HG02610 (cell line): ENCODE measurements around the gene CAB39.

Experiments used
- ATAC-seq: cut with Tn5 transposase; IDR thresholded peaks from one replicate; pipeline ENCODE4 v1.9.1; 2021; ENCODE audit warnings: mild to moderate bottlenecking, moderate library complexity; ENCODE audit not compliant: unreplicated experiment

CAB39 gene

GRCh38 chr2:230748087-230748486 lies 35.4 kb downstream of the CAB39 start:
- ATAC-seq: no peak

GRCh38 chr2:230749111-230749510 lies 36.5 kb downstream of the CAB39 start:
- no peak for ATAC-seq

- peak; percentile 81 for ATAC-seq
Measured at GRCh38 chr2:230751062-230751461, 38.4 kb downstream of the CAB39 start.

GRCh38 chr2:230754200-230754599 lies 41.6 kb downstream of the CAB39 start:
- no peak for ATAC-seq

GRCh38 chr2:230757476-230757875 lies 44.8 kb downstream of the CAB39 start:
- no peak for ATAC-seq

- ATAC-seq: no peak
Measured at GRCh38 chr2:230758566-230759480, 46.2 kb downstream of the CAB39 start.

GRCh38 chr2:230759481-230760167 lies 47.0 kb downstream of the CAB39 start:
- ATAC-seq: no peak

GRCh38 chr2:230761704-230762103 lies 49.1 kb downstream of the CAB39 start:
- no peak for ATAC-seq

- peak; percentile 74 for ATAC-seq
Measured at GRCh38 chr2:230762317-230762896, 49.8 kb downstream of the CAB39 start.

- ATAC-seq: no peak
Measured at GRCh38 chr2:230764346-230764745, 51.7 kb downstream of the CAB39 start.

GRCh38 chr2:230765611-230766300 lies 53.1 kb downstream of the CAB39 start:
- no peak for ATAC-seq

- ATAC-seq: no peak
Measured at GRCh38 chr2:230767862-230768388, 55.3 kb downstream of the CAB39 start.

- ATAC-seq: no peak
Measured at GRCh38 chr2:230770804-230771203, 58.2 kb downstream of the CAB39 start.

- ATAC-seq: no peak
Measured at GRCh38 chr2:230772156-230772555, 59.5 kb downstream of the CAB39 start.

GRCh38 chr2:230773039-230773773 lies 60.6 kb downstream of the CAB39 start:
- no peak for ATAC-seq

- peak; percentile 35 for ATAC-seq
Measured at GRCh38 chr2:230774348-230774951, 61.8 kb downstream of the CAB39 start.

- no peak for ATAC-seq
Measured at GRCh38 chr2:230775737-230776136, 63.1 kb downstream of the CAB39 start.

GRCh38 chr2:230777721-230778120 lies 65.1 kb downstream of the CAB39 start:
- ATAC-seq: no peak

GRCh38 chr2:230778350-230779063 lies 65.9 kb downstream of the CAB39 start:
- ATAC-seq: peak; percentile 71
